Measurements from ENCODE around the gene USP54.
"Not testable (repeated sequence)": the region's sequence is repeated elsewhere in the genome, so short reads cannot be mapped to it uniquely, and the experiment has no call there.

Gene USP54, protein sequence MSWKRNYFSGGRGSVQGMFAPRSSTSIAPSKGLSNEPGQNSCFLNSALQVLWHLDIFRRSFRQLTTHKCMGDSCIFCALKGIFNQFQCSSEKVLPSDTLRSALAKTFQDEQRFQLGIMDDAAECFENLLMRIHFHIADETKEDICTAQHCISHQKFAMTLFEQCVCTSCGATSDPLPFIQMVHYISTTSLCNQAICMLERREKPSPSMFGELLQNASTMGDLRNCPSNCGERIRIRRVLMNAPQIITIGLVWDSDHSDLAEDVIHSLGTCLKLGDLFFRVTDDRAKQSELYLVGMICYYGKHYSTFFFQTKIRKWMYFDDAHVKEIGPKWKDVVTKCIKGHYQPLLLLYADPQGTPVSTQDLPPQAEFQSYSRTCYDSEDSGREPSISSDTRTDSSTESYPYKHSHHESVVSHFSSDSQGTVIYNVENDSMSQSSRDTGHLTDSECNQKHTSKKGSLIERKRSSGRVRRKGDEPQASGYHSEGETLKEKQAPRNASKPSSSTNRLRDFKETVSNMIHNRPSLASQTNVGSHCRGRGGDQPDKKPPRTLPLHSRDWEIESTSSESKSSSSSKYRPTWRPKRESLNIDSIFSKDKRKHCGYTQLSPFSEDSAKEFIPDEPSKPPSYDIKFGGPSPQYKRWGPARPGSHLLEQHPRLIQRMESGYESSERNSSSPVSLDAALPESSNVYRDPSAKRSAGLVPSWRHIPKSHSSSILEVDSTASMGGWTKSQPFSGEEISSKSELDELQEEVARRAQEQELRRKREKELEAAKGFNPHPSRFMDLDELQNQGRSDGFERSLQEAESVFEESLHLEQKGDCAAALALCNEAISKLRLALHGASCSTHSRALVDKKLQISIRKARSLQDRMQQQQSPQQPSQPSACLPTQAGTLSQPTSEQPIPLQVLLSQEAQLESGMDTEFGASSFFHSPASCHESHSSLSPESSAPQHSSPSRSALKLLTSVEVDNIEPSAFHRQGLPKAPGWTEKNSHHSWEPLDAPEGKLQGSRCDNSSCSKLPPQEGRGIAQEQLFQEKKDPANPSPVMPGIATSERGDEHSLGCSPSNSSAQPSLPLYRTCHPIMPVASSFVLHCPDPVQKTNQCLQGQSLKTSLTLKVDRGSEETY (N-terminal part only)

DNA sequence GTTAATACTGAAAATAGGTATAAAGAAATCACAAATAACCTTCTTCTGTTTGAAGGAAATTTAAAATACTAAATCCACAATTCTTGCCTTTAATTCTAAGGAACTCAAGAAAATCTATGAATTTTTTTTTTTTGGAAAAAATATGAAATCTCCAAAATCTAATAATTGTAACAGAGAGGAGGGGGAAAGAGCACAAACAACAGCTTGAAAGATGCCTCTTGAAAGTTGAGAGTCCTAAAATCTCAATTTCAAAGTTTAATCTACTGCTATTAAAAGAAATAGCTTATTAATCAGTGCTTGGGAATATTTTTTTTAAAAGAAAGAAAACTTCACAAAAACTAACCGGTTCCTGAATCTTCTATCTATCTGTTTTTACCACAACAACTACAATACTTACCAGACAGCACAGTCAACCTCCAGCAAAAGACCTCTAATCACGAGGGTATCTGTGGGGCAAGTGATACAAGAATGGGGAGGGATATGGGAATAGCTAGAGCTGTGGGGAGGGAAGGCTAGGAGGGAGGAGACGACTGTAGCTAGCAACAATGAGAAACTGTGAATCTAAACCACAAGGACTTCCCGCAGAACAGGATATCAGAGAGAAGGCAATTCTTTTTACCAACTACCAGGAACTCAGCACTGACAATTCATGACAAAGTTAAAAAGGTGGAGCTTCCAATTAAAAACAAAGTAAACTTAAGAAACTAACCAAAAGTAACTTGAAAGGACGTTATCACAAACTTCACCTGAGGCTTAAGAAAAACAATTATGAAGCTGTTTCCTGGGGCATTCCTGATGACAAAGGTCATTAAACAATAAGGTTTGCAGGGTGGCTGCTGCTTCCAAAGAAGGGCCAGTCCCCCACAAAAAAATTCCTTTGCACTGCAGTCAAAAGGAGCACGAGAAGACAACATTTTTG is at the start of gene USP54:
Gene USP54, minus strand, starts transcription at position 462 of the 919 bp plus-strand sequence. CDS start 15,684 bp downstream, outside the sequence.
- peak; percentile 73 for DNase-seq (ENCODE audit: low read depth)

DNA sequence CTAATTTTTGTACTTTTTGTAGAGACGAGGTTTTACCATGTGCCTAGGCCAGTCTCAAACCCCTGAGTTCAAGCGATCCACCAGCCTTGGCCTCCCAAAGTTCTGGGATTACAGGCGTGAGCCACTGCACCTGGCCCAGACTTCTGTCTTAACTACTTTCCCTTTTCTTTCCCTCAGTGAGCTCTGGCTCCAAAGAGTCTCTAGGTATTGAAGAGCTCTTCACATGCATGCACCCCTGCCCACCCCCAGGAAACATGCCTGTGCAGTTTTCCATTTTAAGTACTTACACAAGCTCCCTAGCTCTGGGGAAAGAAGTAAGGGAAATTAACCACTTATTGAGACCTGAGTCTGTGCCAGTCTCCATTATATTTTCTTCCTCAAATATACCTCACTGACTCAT is 48.1 kb upstream of the USP54 start:
- DNase-seq (ENCODE audit: low read depth), result no peak

DNA sequence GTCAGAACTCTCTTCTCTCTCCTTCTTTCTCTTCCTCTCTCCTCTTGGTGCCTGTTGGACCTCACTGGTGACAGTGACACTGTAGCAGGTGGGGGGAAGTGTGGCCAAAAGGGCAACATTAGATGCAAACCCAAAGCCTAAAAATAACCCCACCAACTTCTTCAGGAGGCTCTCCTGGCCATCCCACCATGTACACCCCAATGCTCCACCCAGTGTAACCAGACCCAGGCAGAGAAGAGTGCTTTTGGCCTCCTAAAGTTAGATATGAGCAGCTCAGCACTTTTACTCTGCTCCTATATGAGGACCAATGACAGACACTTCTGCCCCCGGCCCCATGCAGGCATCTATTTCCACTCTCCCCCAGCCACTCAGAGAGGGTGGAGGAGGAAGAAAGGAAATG is 44.6 kb upstream of the USP54 start:
- DNase-seq (ENCODE audit: low read depth), result no peak

DNA sequence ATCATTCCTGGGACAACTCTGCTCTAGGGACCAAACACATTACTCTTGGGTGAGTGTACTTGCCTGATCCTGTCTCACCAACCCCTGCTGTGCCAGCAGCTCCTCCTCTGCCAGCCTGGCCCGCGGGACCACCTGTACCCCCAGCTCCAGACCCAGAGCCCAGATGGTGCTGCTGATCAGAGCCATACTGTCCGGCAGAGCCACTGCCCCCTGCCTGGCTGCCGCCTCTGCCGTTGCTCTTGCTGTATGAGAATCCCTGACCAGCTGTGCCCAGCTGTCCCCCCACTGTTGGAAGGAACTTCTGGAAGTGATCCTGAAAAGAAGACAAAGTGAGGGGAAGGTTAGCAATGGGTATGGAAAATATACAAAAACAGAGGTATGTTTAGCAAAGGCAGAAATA is 43.3 kb upstream of the USP54 start:
- DNase-seq (ENCODE audit: low read depth), result no peak

DNA sequence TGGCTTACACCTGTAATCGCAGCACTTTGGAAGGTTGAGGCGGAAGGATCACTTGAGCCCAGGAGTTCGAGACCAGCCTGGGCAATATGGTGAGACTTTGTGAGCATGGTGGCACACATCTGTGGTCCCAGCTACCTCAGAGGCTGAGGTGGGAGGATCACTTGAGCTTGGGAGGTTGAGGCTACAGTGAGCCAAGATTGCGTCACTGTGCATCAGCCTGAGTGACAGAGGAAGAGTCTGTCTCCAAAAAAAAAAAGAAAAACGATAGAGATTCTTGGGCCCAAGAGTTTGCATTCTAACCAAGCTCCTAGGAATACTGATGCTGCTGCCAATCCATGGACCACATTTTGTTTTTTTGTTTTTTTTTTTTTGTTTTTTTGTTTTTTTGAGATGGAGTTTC is 38.0 kb upstream of the USP54 start:
- no peak for DNase-seq (ENCODE audit: low read depth)

DNA sequence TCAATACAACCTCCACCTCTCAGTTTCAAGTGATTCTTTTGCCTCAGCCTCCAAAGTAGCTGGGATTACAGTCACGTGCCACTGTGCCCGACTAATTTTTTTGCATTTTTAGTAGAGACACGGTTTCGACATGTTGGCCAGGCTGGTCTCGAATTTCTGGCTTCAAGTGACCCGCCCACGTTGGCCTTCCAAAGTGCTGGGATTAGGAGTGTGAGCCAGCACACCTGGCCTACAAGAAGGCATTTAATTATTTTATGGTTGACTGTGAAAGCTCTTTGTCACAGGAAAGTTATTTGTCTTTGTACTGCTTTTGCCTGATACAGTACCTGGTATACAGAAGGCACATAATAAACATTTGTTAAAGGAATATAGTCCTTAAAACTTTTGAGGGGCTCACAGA is 37.3 kb upstream of the USP54 start:
- DNase-seq (ENCODE audit: low read depth), result no peak

DNA sequence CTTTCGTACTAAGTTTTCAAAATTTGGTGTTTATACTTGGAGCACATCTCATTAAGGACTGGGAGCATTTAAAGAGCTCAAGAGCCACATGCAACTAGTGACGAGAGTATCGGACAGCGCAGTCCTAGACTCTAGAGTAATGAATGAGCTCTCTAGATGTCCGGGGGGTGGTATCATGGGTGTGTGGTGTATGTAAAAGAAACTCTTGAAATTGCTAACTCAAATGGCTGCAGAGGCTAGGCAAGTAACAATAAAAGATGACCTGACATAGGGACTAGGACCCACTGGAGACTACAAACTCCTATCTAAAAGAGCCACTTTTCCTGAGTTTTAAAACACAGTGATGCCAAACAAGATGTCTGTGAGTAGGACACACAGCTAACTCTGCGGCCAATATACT is 36.2 kb upstream of the USP54 start:
- DNase-seq (ENCODE audit: low read depth), result no peak

DNA sequence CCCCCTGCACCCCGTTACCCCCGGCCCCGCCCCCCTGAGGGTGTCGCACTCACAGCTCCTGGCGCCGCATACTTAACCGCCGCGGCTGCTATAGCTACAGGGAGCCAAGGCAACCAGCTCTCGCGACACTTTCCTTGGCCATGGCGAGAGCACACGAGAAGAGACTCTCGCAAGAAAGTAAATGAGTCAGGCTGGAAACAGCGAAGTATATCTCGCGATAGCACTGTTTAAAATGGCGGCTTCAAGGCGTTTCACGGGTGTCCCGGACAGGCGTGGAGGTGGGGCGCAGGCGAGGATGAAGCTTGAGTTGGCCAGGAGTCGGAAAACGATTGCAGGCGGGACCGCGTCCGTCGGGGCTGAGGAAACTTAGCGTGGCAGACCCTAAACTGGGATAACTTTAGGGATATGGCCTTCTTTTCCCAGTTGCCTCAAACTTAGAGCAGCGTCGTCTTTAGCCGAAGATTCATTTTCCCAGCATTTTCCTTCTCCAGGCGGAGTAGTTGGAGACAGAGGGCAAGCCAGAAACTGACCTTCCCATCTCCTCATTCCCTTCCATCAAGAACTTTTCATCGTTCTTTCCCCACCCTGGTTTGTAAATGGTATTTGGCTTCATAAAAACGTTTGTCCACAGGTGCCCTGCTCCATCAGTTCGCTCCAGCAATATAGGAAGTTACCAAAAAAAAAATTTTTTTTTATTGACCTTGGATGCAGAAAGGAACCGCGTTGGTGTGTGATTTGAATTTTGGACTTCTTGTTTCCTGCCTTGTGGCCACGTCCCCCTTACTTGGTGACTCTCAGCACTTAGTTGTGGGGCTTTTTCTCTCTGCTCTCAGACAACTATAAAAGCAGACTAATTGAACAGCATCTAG is 35.0 kb upstream of the USP54 start:
- peak; percentile 95 for DNase-seq (ENCODE audit: low read depth)

DNA sequence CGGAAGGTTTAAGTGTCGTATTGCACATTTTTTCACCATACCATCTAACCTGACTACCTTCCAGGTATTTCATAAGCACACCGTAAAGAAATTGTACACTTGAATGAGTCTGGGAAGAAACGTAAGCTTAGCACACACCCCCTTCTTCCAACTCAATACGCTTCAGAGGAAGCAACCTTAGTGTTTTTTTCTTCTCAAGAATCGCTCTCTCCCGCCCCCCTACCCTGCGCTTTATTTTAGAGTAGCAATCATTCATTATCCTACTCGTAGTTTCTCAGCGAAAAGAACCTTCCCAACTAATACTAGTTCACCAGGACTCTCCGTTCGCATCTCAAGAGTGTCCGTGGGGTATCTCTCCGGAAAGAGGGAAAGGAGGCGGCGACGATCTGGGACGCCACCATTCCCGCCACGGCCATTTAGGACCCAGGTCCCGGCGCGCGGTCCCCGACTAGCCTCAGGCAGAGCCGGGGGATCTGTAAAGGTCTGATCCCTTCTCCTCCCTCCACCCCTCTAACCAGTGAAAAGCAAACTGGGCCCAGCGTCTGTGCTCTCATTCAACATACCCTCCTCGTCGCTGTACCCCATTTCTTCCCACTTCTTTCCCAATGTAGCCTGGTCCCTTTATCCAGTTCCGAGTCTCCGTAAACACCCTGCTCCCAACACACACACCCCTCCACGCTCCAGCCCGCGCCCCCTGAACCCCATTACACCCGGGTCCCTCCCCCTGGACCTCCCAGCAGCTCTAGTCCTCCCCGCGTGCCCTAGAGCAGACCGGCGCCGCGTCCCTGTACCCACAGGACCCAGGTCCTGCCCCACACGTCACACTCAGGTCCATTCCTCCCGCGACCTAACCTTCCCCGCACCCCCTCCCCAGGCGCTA is 34.1 kb upstream of the USP54 start:
- no peak for DNase-seq (ENCODE audit: low read depth)

DNA sequence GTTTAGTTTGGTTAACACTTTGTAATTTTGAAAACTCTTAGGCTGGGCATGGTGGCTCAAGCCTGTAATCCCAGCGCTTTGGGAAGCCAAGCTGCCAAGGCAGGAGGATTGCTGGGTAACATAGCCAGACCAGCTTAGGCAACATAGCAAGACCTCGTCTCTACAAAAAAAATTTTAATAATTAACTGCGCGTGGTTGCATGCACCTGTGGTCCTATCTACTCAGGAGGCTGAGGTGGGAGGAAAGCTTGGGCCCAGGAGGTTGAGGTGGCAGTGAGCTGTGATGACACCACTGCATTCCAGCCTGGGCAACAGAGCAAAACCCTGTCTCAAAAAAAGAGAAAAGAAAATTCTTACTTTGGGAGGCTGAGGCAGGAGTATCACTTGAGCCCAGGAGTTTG is 31.9 kb upstream of the USP54 start:
- DNase-seq (ENCODE audit: low read depth), result no peak

DNA sequence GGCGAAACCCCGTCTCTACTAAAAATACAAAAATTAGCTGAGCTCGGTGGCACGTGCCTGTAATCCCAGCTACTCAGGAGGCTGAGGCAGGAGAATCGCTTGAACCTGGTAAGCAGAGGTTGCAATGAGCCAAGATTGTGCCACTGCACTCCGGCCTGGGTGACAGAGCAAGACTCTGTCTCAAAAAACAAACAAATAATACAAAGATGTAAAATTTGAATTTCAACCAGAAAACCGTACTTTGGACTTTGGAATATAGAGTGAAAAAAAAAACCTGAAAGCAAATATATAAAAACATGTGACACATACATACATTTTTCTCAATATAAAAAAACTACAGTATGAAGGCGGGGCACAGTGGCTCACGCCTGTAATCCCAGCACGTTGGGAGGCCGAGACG is 29.8 kb upstream of the USP54 start:
- DNase-seq (ENCODE audit: low read depth), result not testable (repeated sequence)

DNA sequence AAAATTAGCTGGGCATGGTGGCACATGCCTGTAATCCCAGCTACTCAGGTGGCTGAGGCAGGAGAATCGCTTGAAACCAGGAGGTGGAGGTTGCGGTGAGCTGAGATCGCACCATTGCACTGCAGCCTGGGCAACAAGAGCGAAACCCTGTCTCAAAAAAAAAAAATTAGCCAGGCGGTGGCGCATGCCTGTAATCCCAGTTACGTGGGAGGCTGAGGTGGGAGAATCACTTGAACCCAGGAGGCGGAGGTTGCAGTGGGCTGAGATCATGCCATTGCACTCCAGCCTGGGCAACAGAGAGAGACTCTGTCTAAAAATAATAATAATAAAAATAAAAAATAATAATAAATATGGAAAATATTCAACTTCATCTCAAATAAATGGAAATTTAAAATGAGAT is 26.0 kb upstream of the USP54 start:
- not testable (repeated sequence) for DNase-seq (ENCODE audit: low read depth)

DNA sequence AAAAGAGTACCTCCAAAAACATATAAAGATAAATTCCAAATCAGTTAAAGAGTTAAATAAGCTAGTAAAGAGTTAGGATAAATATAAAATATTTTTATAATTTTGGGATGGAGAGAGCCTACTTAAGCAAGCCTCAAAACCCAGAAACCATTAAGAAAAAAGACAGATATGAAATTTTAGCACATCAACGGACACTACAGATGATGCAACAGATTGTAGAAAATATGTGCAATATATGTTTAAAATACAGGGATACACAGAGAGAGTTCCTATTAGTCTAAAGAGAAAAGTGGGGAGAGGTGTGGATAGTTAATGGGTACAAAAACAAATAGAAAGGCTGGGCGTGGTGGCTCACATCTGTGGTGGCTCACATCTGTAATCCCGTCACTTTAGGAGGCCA is 23.6 kb upstream of the USP54 start:
- DNase-seq (ENCODE audit: low read depth), result no peak

DNA sequence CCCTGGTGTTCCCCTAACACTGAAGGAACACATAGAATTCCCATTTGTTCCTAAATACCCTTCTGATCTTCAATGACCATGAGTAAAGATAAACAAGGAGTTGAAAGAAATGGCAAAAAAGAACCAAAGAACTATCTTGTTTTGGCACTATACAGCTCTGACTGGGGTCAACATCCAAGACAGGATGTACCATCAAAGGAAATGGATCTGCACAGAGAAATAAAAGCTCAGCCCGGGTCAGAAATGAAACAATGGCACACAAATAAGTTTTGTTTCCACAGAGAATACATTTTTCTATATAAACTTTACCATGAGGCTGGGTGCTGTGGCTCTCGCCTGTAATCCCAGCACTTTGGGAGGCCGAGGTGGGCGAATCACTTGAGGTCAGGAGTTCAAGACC is 18.0 kb upstream of the USP54 start:
- DNase-seq (ENCODE audit: low read depth), result no peak

DNA sequence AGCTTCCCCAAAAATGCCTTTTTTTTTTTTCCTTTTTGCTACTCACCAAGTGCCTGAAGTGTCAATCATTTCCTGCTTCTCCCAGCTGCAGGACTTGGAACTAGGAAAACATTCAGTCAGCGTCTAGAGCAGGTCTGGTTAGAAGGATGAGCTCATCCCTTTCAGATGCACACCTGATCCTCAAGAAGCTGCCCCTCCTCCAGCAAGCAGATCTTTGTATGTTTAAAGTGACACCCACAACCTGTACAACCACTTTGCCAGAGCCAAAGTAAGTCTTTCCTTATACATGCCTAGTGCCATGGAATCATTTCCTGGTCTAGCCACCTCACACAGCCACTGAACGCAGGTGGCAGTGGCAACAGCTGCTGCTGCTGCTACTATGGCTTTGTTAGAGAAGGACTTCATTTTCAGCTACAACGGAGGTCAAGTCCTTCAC is 10.4 kb upstream of the USP54 start:
- no peak for DNase-seq (ENCODE audit: low read depth)

DNA sequence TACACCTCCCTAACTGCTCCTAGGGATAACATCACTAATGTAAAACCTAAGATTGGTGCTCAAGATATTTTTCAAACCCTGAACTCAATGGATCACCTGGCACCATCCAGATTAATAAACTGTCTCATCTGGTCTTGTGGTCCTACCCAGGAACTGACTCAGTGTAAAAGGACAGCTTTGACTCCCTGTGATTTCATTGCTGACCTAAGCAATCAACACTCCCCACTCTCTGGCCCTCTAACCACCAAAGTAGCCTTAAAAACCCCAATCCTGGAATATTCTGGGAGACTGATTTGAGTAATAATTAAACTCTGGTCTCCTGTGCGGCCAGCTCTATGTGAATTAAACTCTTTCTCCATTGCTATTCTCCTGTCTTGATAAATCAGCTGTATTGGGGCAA is 6.2 kb upstream of the USP54 start:
- no peak for DNase-seq (ENCODE audit: low read depth)

DNA sequence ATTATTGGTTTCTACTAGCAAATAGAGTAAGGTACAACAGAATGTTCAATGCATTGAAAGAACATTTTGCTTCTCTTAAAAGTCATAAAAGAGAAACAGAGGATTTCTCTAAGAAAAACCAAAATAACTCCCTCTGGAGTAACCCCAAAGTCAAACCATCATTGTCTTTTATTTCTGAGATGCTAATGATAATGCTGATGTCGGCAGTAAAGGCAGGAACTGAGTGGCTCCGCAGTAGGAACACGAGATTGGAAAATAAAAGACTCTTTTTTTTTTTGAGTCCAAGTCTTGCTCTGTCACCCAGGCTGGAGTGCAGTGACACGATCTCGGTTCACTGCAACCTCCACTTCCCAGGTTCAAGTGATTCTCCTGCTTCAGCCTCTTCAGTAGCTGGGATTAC is 2.7 kb upstream of the USP54 start:
- DNase-seq (ENCODE audit: low read depth), result no peak

DNA sequence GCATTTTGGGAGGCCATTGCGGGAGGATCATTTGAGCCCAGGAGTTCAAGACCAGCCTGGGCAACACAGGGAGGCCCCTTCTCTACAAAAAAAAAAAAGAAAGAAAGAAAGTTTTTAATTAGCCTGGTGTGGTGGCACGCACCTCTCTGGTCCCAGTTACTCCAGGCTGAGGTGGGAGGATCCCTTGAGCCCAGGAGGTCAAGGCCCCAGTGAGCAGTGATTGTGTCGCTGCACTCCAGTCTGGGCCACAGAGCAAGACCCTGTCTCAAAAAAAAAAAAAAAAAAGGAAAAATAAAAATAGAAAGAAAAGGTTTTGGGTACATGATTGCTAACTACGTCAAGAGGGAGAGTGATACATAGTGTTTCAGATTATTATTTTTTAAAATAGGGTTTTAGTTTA is 2.0 kb upstream of the USP54 start:
- no peak for DNase-seq (ENCODE audit: low read depth)

DNA sequence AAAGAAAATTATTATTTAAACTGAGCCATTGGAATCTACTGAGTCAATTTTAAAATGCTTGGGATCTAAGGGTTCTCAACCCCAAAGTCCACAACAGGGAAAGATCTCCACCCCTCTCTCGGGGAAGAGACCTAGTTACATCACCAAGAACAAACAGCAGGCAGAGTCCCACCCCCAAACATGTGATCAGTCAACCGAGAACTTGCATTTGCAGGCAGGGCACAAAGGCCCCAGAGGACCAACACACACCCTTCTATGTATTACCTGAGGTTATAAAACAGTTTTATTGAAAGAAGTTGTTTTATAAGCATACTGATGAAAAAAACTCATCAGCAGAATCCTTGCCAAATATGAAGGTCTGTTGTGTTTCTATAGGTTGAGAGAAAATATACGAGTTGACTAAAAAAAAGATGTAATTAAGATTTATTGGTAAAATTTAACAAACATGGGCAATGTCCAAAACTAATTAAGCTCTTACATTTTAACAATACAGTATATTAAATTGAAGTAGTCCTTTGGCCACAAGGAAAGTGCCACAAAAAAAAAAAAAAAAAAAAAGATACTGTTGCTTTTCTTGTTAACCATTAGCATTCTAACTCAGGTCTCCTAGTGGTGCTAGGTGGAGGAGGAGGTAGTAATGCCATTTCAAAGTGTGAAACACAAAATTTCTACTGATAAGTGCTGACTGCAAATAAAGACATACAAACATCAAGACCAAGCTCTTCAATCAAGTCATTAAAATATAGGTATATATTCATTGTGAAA is 975 bp upstream of the USP54 start:
- no peak for DNase-seq (ENCODE audit: low read depth)
